OCI-LY7 (cell line): Measurements from ENCODE around the gene PPP4C. TPM values are rescaled to one million over a fixed set of nuclear protein-coding genes. Genes with fewer than 3 reads are reported as not detected.

Experiments used
- Bru-seq: library from RNA; stranded (reverse); fragments of 400-500 nt; gene quantifications from one replicate; lab custom pipeline; 2021; lab: Mats Ljungman, UMichigan
- BruChase-seq, 2 experiments: library from RNA; stranded (reverse); fragments of 400-500 nt; gene quantifications; one replicate each; lab custom pipeline; 2021; lab: Mats Ljungman, UMichigan
- BruUV-seq: library from RNA; stranded (reverse); fragments of 400-500 nt; replicated peaks from 2 replicates; lab custom pipeline; 2021; lab: Mats Ljungman, UMichigan
- CTCF ChIA-PET: fragments of 300-600 bp; sonication (Branson Sonifier 250); formaldehyde crosslinking; loops from one replicate; lab custom pipeline; 2022; ENCODE audit warnings: antibody characterized with exemption; ENCODE audit not compliant: unreplicated experiment; lab: Charles Lee
- POLR2A ChIA-PET: fragments of 300-600 bp; sonication (Branson Sonifier 250); formaldehyde crosslinking; loops from one replicate; lab custom pipeline; 2022; ENCODE audit warnings: antibody characterized with exemption; lab: Charles Lee
- DNase-seq: peaks from one replicate; pipeline ENCODE4 v3.0.0-alpha.2; 2015; ENCODE audit warnings: low spot score
- H2AFZ ChIP-seq: fragments of 200-600 bp; sonication (generic), shearing (Covaris generic); 2 replicates; pipeline ENCODE4 v1.6.1; 2014; ENCODE audit warnings: mild to moderate bottlenecking, antibody characterized with exemption, low read length, moderate library complexity
- H3K27ac ChIP-seq: fragments of 200-600 bp; sonication (generic); 2 replicates; pipeline ENCODE4 v1.5.1; 2014; ENCODE audit warnings: mixed run types, low read depth, mild to moderate bottlenecking, moderate library complexity, low read length, inconsistent platforms; ENCODE audit not compliant: poor library complexity, severe bottlenecking
- H3K36me3 ChIP-seq: fragments of 200-600 bp; sonication (generic); 2 replicates; pipeline ENCODE4 v1.6.1; 2014; ENCODE audit warnings: mild to moderate bottlenecking, antibody characterized with exemption, low read length, moderate library complexity, mixed read lengths; ENCODE audit not compliant: insufficient read depth
- H3K4me1 ChIP-seq: fragments of 200-600 bp; sonication (generic); 2 replicates; pipeline ENCODE4 v1.5.1; 2014; ENCODE audit warnings: mild to moderate bottlenecking, low read length; ENCODE audit not compliant: insufficient read depth, poor library complexity, severe bottlenecking
- H3K4me2 ChIP-seq: fragments of 200-600 bp; sonication (generic); 2 replicates; pipeline ENCODE4 v1.6.1; 2014; ENCODE audit warnings: mild to moderate bottlenecking, low read length
- H3K4me3 ChIP-seq: fragments of 200-600 bp; sonication (generic); 2 replicates; pipeline ENCODE4 v1.5.1; 2014; ENCODE audit warnings: mild to moderate bottlenecking, low read depth, low read length; ENCODE audit not compliant: poor library complexity, severe bottlenecking
- H3K79me2 ChIP-seq: fragments of 200-600 bp; sonication (generic); 2 replicates; pipeline ENCODE4 v1.6.1; 2016; ENCODE audit warnings: low read depth, mild to moderate bottlenecking, low read length, moderate library complexity, mixed read lengths; ENCODE audit not compliant: insufficient read depth
- H3K9me2 ChIP-seq: fragments of 200-600 bp; sonication (generic); 2 replicates; pipeline ENCODE4 v1.6.1; 2016; ENCODE audit warnings: mild to moderate bottlenecking, low read length, mixed read lengths; ENCODE audit not compliant: insufficient read depth
- H3K9me3 ChIP-seq: fragments of 200-600 bp; sonication (generic); 2 replicates; pipeline ENCODE4 v1.6.1; 2014; ENCODE audit warnings: mild to moderate bottlenecking, mixed run types, low read length, mixed read lengths
- H4K20me1 ChIP-seq: fragments of 200-600 bp; sonication (generic); 2 replicates; pipeline ENCODE4 v1.6.1; 2014; ENCODE audit warnings: mild to moderate bottlenecking, antibody characterized with exemption, low read length, moderate library complexity, mixed read lengths; ENCODE audit not compliant: insufficient read depth
- EZH2phosphoT487 ChIP-seq: fragments of 200-600 bp; sonication (generic); IDR thresholded peaks from 2 replicates; pipeline ENCODE4 v1.6.1; 2018; ENCODE audit warnings: low read depth, borderline replicate concordance, mild to moderate bottlenecking, mixed run types, antibody characterized with exemption, low read length, moderate library complexity, mixed read lengths
- intact Hi-C: fragments of 100-400 bp; cut with micrococcal nuclease; formaldehyde crosslinking; loops from one replicate; pipeline ENCODE4 v1.10.0; 2022; ENCODE audit not compliant: unreplicated experiment
- long read RNA-seq: library from polyadenylated mRNA; stranded (forward); transcript quantifications from one replicate; pipeline ENCODE4 v2.0.0, GENCODE V29; 2022
- total RNA-seq, 2 experiments: library from RNA; depleted of rRNA in 1 of 2; stranded (reverse); fragments of >200 nt in 1 of 2; shearing (Covaris generic) in 1 of 2; gene quantifications; 2 replicates each; pipeline ENCODE4 v1.2.3, GENCODE V29; 2014 to 2022
- TF ChIP-seq, protein P1 (sequence below): fragments of 200-600 bp; sonication (generic); conservative IDR thresholded peaks from 2 replicates; pipeline ENCODE4 v1.5.1; 2014; ENCODE audit warnings: mild to moderate bottlenecking, antibody characterized with exemption, low read length, moderate library complexity, mixed read lengths

Gene PPP4C
- total RNA-seq (2014; rRNA removed; shearing (Covaris generic)): 137 and 144 TPM in 2 replicates
- total RNA-seq (2022): 124 and 130 TPM in 2 replicates
- percentile 68 among the genes with signal in this experiment for Bru-seq, nascent RNA
- percentile 87 among the genes with signal in this experiment for BruChase-seq, experiment 1, labeled RNA remaining after a 6-hour chase
- percentile 82 among the genes with signal in this experiment for BruChase-seq, experiment 2, labeled RNA remaining after a 2-hour chase
- long read RNA-seq, transcript PPP4C-214 (8 exons, 1,301 nt): minor isoform, 17 of 465 reads
- long read RNA-seq, transcript PPP4C-204 (8 exons, 941 nt): minor isoform, 5 of 465 reads
- long read RNA-seq, transcript PPP4C-202 (8 exons, 1,333 nt): minor isoform, 5 of 465 reads
- long read RNA-seq, transcript PPP4C-201 (9 exons, 1,407 nt): major isoform, 297 of 465 reads
- long read RNA-seq, partial matches to known transcripts: 11 of 465 reads
- long read RNA-seq, other reads (novel, unspliced or antisense): 125 of 465 reads

DNA sequence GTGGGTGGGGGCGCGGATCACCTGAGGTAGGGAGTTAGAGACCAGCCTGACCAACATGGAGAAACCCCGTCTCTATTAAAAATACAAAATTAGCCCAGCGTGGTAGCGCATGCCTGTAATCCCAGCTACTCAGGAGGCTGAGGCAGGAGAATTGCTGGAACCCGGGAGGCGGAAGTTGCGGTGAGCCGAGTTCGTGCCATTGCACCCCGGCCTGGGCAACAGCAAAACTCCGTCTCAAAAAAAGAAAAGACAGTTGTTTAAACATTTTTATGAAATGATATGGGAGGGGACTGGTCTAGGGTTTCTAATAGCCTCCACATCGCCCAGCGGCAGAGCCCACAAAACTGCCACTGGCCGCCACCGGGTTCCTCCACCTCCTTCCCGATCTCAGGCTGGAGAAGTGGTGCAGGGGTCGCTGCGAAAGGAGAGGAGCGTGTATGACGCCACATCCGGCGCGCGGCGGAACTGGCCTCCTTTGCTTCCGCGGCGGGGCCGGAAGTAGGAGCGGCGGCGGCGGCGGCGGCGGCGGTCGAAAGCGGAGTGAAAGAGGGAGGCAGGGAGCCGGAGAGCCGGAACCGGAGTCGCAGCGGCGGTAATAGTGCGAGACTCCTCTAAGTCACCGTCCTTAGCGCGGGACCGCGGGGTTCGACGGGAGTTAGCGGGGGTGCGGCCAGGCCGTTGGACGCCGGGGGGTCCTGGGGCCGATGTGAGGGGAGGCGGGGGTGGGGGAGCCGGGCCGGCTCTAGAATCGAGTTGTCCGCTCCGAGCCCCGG lies at the start of gene PPP4C:
Gene PPP4C, plus strand, starts transcription at position 492 of the 773 bp plus-strand sequence. CDS start 384 bp downstream, outside the sequence.
- CTCF ChIA-PET: no interaction called here
- Histone ChIP-seq H2AFZ (peak within 1 kb of the TSS; percentile 0; the same call in 1 of the 2 replicates), H3K4me2 (peak within 1 kb of the TSS; percentile 99), H3K27ac (peak within 1 kb of the TSS; percentile 51), H3K4me3 (peak within 1 kb of the TSS; percentile 98), H4K20me1 (peaks cover 5% of the 10 kb centered on the region), H3K9me3 (no peaks in the 10 kb centered on the region), H3K36me3 (peaks cover 78% of the 10 kb centered on the region), H3K9me2 (no peaks in the 10 kb centered on the region), H3K4me1 (peaks cover 26% of the 10 kb centered on the region), H3K79me2 (peaks cover 37% of the 10 kb centered on the region)
- POLR2A ChIA-PET: interaction anchor here (0.7 to 1.5 kb wide), 4 partner anchors 9 to 79 kb away, joined by 3 to 5 read pairs (median 4); partner anchors contain the start of genes INO80E and TBX6
- TSS peak; percentile 99 for BruUV-seq
- no peak for TF ChIP-seq EZH2phosphoT487
- TF ChIP-seq, protein P1, sequence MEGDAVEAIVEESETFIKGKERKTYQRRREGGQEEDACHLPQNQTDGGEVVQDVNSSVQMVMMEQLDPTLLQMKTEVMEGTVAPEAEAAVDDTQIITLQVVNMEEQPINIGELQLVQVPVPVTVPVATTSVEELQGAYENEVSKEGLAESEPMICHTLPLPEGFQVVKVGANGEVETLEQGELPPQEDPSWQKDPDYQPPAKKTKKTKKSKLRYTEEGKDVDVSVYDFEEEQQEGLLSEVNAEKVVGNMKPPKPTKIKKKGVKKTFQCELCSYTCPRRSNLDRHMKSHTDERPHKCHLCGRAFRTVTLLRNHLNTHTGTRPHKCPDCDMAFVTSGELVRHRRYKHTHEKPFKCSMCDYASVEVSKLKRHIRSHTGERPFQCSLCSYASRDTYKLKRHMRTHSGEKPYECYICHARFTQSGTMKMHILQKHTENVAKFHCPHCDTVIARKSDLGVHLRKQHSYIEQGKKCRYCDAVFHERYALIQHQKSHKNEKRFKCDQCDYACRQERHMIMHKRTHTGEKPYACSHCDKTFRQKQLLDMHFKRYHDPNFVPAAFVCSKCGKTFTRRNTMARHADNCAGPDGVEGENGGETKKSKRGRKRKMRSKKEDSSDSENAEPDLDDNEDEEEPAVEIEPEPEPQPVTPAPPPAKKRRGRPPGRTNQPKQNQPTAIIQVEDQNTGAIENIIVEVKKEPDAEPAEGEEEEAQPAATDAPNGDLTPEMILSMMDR: no peak
- peak; percentile 90 for DNase-seq
- intact Hi-C loops: loop anchor here (1.0 kb wide), 2 partner anchors 10 to 17 kb away; partner anchors contain the start of gene ALDOA

DNA sequence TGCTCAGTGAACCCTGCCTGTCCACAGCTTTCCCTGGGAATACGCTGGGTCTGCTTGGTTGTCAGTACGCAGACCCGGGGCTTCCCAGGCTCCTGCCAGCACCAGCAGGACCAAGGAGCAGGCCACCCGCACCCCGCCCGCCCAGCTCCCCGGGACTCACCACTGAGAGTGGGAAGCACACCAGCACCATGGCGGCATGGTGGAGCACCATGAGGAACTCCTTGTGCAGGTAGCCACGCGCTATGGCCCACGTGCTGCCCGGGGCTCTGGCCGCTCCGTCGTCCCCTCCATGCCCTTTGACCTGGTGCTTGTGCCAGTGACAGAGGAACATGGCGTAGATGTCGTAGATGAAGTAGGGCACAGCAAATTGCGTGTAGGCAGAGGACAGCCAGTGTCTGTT lies 49.3 kb upstream of the PPP4C start:
- Histone ChIP-seq H3K4me3 (no peak overlapping the region), H2AFZ (no peak overlapping the region), H3K4me2 (no peak overlapping the region), H3K79me2 (no peaks in the 10 kb centered on the region), H3K9me3 (no peaks in the 10 kb centered on the region), H4K20me1 (no peaks in the 10 kb centered on the region), H3K9me2 (no peaks in the 10 kb centered on the region), H3K36me3 (no peaks in the 10 kb centered on the region), H3K27ac (no peak overlapping the region), H3K4me1 (no peaks in the 10 kb centered on the region)
- ChIA-PET CTCF (no interaction called here), POLR2A (no interaction called here)
- no peak for DNase-seq
- no peak for TF ChIP-seq EZH2phosphoT487
- TF ChIP-seq, protein P1: no peak
- no TSS peak for BruUV-seq
- intact Hi-C loops: no loop called here
